Measurements from ENCODE around the gene KLHL35. TPM values are rescaled to one million over a fixed set of nuclear protein-coding genes. Genes with fewer than 3 reads are reported as not detected.

The KLHL35 gene
- total RNA-seq, 1 donor from 2014 or later: 2.6 TPM

DNA sequence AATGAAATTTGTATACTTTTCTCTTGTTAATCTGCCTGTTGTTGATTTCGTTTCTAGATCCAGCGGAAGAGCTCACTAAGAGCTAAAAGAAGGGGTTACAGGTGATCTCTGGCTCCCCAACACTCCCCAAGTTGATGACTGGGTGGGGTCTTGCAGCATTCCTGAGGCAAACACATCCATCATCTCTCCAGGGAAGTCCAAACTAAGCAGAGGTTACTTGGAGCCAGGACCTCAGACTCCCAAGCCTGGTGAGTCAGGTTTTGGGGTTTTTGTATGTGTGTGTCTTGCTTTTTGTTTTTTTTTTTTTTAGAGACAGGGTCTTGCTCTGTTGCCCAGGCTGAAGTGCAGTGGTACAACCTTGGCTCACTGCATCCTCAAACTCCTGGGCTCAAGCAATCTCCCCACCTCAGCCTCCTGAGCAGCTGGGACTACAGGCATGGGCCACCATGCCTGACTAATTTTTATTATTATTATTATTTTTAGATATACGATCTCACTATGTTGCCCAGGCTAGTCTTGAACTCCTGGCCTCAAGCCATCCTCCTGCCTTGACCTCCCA is 45.2 kb downstream of the KLHL35 start:
- no peaks in the 10 kb centered on the region for H3K9me3 ChIP-seq
- peak overlapping the region; percentile 27 for H3K27ac ChIP-seq
- H3K27me3 ChIP-seq (ENCODE audit: low read depth): no peaks in the 10 kb centered on the region
- ATAC-seq (no peak), DNase-seq (no peak)
- no peak for TF ChIP-seq CTCF (IDR thresholded peaks at IDR 0.05)
- intact Hi-C loops (cut with DNase I): loop anchor here (10.0 kb wide), 2 partner anchors 63 to 103 kb away; no protein-coding TSS in a partner anchor
- no peaks in the 10 kb centered on the region for H3K36me3 ChIP-seq
- H3K4me1 ChIP-seq: peaks cover 28% of the 10 kb centered on the region
- no peak overlapping the region for H3K4me3 ChIP-seq

- Histone ChIP-seq H3K27me3 (ENCODE audit: low read depth) (no peaks in the 10 kb centered on the region), H3K36me3 (no peaks in the 10 kb centered on the region), H3K4me1 (peaks cover 33% of the 10 kb centered on the region), H3K9me3 (no peaks in the 10 kb centered on the region), H3K4me3 (no peak overlapping the region), H3K27ac (no peak overlapping the region)
- TF ChIP-seq CTCF (IDR thresholded peaks at IDR 0.05): no peak
- intact Hi-C loops (cut with DNase I): loop anchor here (10.0 kb wide), 2 partner anchors 62 to 102 kb away; no protein-coding TSS in a partner anchor
- no peak for DNase-seq
- peak; percentile 35 to 40 for ATAC-seq
These were observed 45.9 kb downstream of the KLHL35 start for GRCh38 chr11:75386942-75387630.

GRCh38 chr11:75384438-75385080 is 48.4 kb downstream of the KLHL35 start:
- Histone ChIP-seq H3K4me3 (no peak overlapping the region), H3K36me3 (no peaks in the 10 kb centered on the region), H3K27ac (no peak overlapping the region), H3K27me3 (ENCODE audit: low read depth) (no peaks in the 10 kb centered on the region), H3K9me3 (no peaks in the 10 kb centered on the region), H3K4me1 (peaks cover 52% of the 10 kb centered on the region)
- intact Hi-C loops (cut with DNase I): loop anchor here (10.0 kb wide), 2 partner anchors 60 to 100 kb away; no protein-coding TSS in a partner anchor
- TF ChIP-seq CTCF (IDR thresholded peaks at IDR 0.05): peak; percentile 98
- DNase-seq (peak; percentile 90), ATAC-seq (peak; percentile 87 to 89)

GRCh38 chr11:75383246-75383645 is 49.8 kb downstream of the KLHL35 start:
- peak; percentile 18 to 45 for ATAC-seq

More at GRCh38 chr11:75383246-75383645, 49.8 kb downstream of the KLHL35 start:
- intact Hi-C loops (cut with DNase I): loop anchor here (10.0 kb wide), 2 partner anchors 58 to 98 kb away; no protein-coding TSS in a partner anchor
- peak; percentile 59 for DNase-seq
- TF ChIP-seq CTCF (IDR thresholded peaks at IDR 0.05): no peak
- peak overlapping the region; percentile 12 for H3K27ac ChIP-seq
- no peaks in the 10 kb centered on the region for H3K36me3 ChIP-seq
- H3K4me3 ChIP-seq: no peak overlapping the region
- no peaks in the 10 kb centered on the region for H3K27me3 ChIP-seq (ENCODE audit: low read depth)
- H3K4me1 ChIP-seq: peaks cover 43% of the 10 kb centered on the region
- H3K9me3 ChIP-seq: no peaks in the 10 kb centered on the region

Data from lower lobe of right lung (tissue), 2 donors.